Measurements from ENCODE around the gene KMT2E.

KMT2E gene

GRCh38 chr7:105017657-105018365 lies 3.8 kb downstream of the KMT2E start:
- no peaks in the 10 kb centered on the region for H3K36me3 ChIP-seq (ENCODE audit: control insufficient read depth, insufficient read depth, low read length)
- TF ChIP-seq CTCF (IDR thresholded peaks at IDR 0.05): no peak
- H3K79me2 ChIP-seq: peaks cover 57% of the 10 kb centered on the region
- no peak overlapping the region for H3K9ac ChIP-seq
- peak overlapping the region; percentile 99 for H3K4me3 ChIP-seq (ENCODE audit: low read depth, low read length)
- H3K27me3 ChIP-seq (ENCODE audit: control insufficient read depth, insufficient read depth, low read length): no peaks in the 10 kb centered on the region
- peaks cover 9% of the 10 kb centered on the region for H3K4me1 ChIP-seq
- H3K27ac ChIP-seq: no peak overlapping the region
- no peaks in the 10 kb centered on the region for H3K9me3 ChIP-seq (ENCODE audit: control insufficient read depth, low read length)
- peak overlapping the region; percentile 85 for H3K4me2 ChIP-seq (ENCODE audit: low read length)
- H2AFZ ChIP-seq: no peak overlapping the region

GRCh38 chr7:105019269-105019668 lies 5.3 kb downstream of the KMT2E start:
- Histone ChIP-seq H3K9ac (no peak overlapping the region), H3K4me2 (ENCODE audit: low read length) (no peak overlapping the region), H3K79me2 (peaks cover 62% of the 10 kb centered on the region), H3K9me3 (ENCODE audit: control insufficient read depth, low read length) (no peaks in the 10 kb centered on the region), H3K4me1 (peaks cover 9% of the 10 kb centered on the region), H3K27me3 (ENCODE audit: control insufficient read depth, insufficient read depth, low read length) (no peaks in the 10 kb centered on the region), H2AFZ (no peak overlapping the region), H3K27ac (no peak overlapping the region), H3K36me3 (ENCODE audit: control insufficient read depth, insufficient read depth, low read length) (no peaks in the 10 kb centered on the region), H3K4me3 (ENCODE audit: low read depth, low read length) (no peak overlapping the region)
- no peak for TF ChIP-seq CTCF (IDR thresholded peaks at IDR 0.05)

GRCh38 chr7:105020926-105021325 lies 6.9 kb downstream of the KMT2E start:
- Histone ChIP-seq H3K27me3 (ENCODE audit: control insufficient read depth, insufficient read depth, low read length) (no peaks in the 10 kb centered on the region), H3K27ac (no peak overlapping the region), H3K9me3 (ENCODE audit: control insufficient read depth, low read length) (no peaks in the 10 kb centered on the region), H3K4me3 (ENCODE audit: low read depth, low read length) (no peak overlapping the region), H3K36me3 (ENCODE audit: control insufficient read depth, insufficient read depth, low read length) (no peaks in the 10 kb centered on the region), H3K4me1 (peaks cover 16% of the 10 kb centered on the region), H3K79me2 (peaks cover 51% of the 10 kb centered on the region), H3K9ac (no peak overlapping the region), H3K4me2 (ENCODE audit: low read length) (no peak overlapping the region), H2AFZ (no peak overlapping the region)
- TF ChIP-seq CTCF (IDR thresholded peaks at IDR 0.05): no peak

GRCh38 chr7:105021352-105021751 lies 7.3 kb downstream of the KMT2E start:
- Histone ChIP-seq H3K36me3 (ENCODE audit: control insufficient read depth, insufficient read depth, low read length) (no peaks in the 10 kb centered on the region), H3K4me1 (peaks cover 18% of the 10 kb centered on the region), H3K4me3 (ENCODE audit: low read depth, low read length) (no peak overlapping the region), H3K27me3 (ENCODE audit: control insufficient read depth, insufficient read depth, low read length) (no peaks in the 10 kb centered on the region), H3K9me3 (ENCODE audit: control insufficient read depth, low read length) (no peaks in the 10 kb centered on the region), H2AFZ (no peak overlapping the region), H3K79me2 (peaks cover 52% of the 10 kb centered on the region), H3K9ac (no peak overlapping the region), H3K4me2 (ENCODE audit: low read length) (no peak overlapping the region), H3K27ac (no peak overlapping the region)
- no peak for TF ChIP-seq CTCF (IDR thresholded peaks at IDR 0.05)

- peaks cover 19% of the 10 kb centered on the region for H3K4me1 ChIP-seq
- H3K4me3 ChIP-seq (ENCODE audit: low read depth, low read length): no peak overlapping the region
- H3K9ac ChIP-seq: no peak overlapping the region
These were observed 8.0 kb downstream of the KMT2E start for GRCh38 chr7:105021967-105022366.

More at GRCh38 chr7:105021967-105022366, 8.0 kb downstream of the KMT2E start:
- H3K4me2 ChIP-seq (ENCODE audit: low read length): no peak overlapping the region
- peaks cover 53% of the 10 kb centered on the region for H3K79me2 ChIP-seq
- H2AFZ ChIP-seq: no peak overlapping the region
- H3K9me3 ChIP-seq (ENCODE audit: control insufficient read depth, low read length): no peaks in the 10 kb centered on the region
- no peak overlapping the region for H3K27ac ChIP-seq
- no peaks in the 10 kb centered on the region for H3K27me3 ChIP-seq (ENCODE audit: control insufficient read depth, insufficient read depth, low read length)
- H3K36me3 ChIP-seq (ENCODE audit: control insufficient read depth, insufficient read depth, low read length): no peaks in the 10 kb centered on the region
- no peak for TF ChIP-seq CTCF (IDR thresholded peaks at IDR 0.05)
